Activated naive CD4-positive, alpha-beta T cell treated with anti-CD3 and anti-CD28 coated beads for 36 hours (primary cell): ENCODE results near the gene HNF1B. TPM values are rescaled to one million over a fixed set of nuclear protein-coding genes. Genes with fewer than 3 reads are reported as not detected.
A peak's percentile ranks its signal among the peaks of the same experiment; 100 is the strongest.
"Not testable (repeated sequence)": the region's sequence is repeated elsewhere in the genome, so short reads cannot be mapped to it uniquely, and the experiment has no call there.

Source experiments
- CTCF ChIA-PET: fragments of 350-600 bp; sonication (Branson Sonifier 250); formaldehyde crosslinking; loops from one replicate; lab custom pipeline; 2021; ENCODE audit warnings: antibody characterized with exemption; lab: Charles Lee
- DNase-seq: peaks from one replicate; pipeline ENCODE4 v3.0.0-alpha.2; 2020
- H3K27ac Mint-ChIP-seq: one replicate; pipeline ENCODE4 v1.8.0; 2021; ENCODE audit warnings: mild to moderate bottlenecking, mixed read lengths
- H3K27me3 Mint-ChIP-seq: one replicate; pipeline ENCODE4 v1.8.0; 2021; ENCODE audit warnings: low read depth, mixed read lengths
- H3K36me3 Mint-ChIP-seq: one replicate; pipeline ENCODE4 v1.8.0; 2021; ENCODE audit warnings: low read depth, mixed read lengths
- H3K4me1 Mint-ChIP-seq: one replicate; pipeline ENCODE4 v1.8.0; 2021; ENCODE audit warnings: low read depth, mixed read lengths
- H3K4me3 Mint-ChIP-seq: one replicate; pipeline ENCODE4 v1.8.0; 2021; ENCODE audit warnings: mild to moderate bottlenecking, moderate library complexity, mixed read lengths
- H3K9me3 Mint-ChIP-seq: one replicate; pipeline ENCODE4 v1.8.0; 2021; ENCODE audit warnings: mixed read lengths
- intact Hi-C: fragments of 100-400 bp; cut with micrococcal nuclease; formaldehyde crosslinking; loops from one replicate; pipeline ENCODE4 v1.15.1; 2023
- total RNA-seq, 2 experiments: library from RNA; stranded (reverse); gene quantifications; one replicate each; pipeline ENCODE4 v1.2.3, GENCODE V29; 2021

The HNF1B gene
- total RNA-seq, 2 experiments from 2014 or later = not detected

DNA sequence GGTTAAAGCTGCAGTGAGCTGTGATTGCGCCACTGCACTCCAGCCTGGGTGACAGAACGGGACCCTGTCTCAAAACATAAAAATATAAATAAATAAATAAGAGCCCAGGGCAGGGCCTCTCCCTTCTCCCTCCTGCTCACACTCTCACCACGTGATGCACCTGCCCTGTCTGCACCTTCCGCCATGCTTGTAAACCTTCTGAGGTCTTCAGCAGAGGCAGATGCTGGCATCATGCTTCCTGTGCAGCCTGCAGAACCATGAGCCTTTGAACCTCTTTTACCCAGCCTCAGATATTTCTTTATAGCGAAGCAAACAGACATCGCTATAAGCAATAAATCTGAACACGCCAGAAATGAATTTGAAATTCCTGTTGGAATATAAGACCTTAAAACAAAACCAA, 48.5 kb downstream of the HNF1B start:
- peak; percentile 18 for DNase-seq
- H3K4me1 Mint-ChIP-seq = peaks cover 23% of the 10 kb centered on the region
- intact Hi-C loops = loop anchor here (5.0 kb wide), 1 partner anchor 89 kb away; the partner anchor contains the start of gene SYNRG
- no peak overlapping the region for H3K27ac Mint-ChIP-seq
- H3K9me3 Mint-ChIP-seq = peaks cover 2% of the 10 kb centered on the region
- H3K36me3 Mint-ChIP-seq = no peaks in the 10 kb centered on the region
- peaks cover 6% of the 10 kb centered on the region for H3K27me3 Mint-ChIP-seq
- H3K4me3 Mint-ChIP-seq = no peak overlapping the region
- CTCF ChIA-PET = no interaction called here

DNA sequence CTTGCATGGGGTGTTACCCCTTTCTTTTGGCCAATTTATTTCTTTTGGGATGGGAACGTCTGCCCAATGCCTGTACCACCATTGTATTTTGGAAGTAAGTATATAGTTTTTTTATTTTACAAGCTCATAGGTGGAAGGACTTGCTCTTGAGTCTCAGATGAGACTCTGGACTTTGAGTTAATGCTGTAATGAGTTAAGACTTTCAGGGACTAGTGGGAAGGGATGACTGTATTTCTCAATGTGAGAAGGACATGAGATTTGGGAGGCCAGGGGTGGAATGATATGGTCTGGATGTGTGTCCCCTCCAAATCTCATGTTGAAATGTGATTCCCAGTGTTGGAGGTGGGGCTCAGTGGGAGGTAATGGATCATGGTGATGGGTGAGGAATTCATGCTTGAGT, 49.1 kb downstream of the HNF1B start:
- CTCF ChIA-PET = no interaction called here
- Mint-ChIP-seq H3K9me3 (peaks cover 2% of the 10 kb centered on the region), H3K27me3 (peaks cover 6% of the 10 kb centered on the region), H3K4me1 (peaks cover 23% of the 10 kb centered on the region), H3K4me3 (no peak overlapping the region), H3K36me3 (no peaks in the 10 kb centered on the region), H3K27ac (no peak overlapping the region)
- DNase-seq = no peak
- intact Hi-C loops = loop anchor here (5.0 kb wide), 1 partner anchor 88 kb away; the partner anchor contains the start of gene SYNRG

DNA sequence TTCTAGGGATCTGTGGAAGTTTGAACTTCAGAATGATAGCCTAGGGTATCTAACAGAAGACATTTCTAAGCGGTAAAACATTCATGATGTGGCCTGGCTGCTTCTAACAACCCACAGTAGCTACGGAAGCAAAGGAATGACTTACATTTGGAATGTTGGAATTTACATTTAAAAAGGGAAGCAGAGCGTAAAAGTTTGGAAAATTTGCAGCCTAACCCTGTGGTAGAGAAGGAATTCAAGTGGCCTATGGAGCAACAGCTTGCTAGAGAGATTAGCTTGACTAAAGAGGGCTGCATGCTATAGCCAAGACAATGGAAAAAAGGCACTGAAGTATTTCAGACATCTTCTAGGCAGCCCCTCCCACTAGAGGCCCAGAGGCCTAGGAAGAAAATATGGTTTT, 50.1 kb downstream of the HNF1B start:
- CTCF ChIA-PET = no interaction called here
- Mint-ChIP-seq H3K4me1 (peaks cover 23% of the 10 kb centered on the region), H3K27ac (no peak overlapping the region), H3K36me3 (no peaks in the 10 kb centered on the region), H3K4me3 (no peak overlapping the region), H3K9me3 (peaks cover 2% of the 10 kb centered on the region), H3K27me3 (peaks cover 2% of the 10 kb centered on the region)
- intact Hi-C loops = loop anchor here (5.0 kb wide), 1 partner anchor 87 kb away; the partner anchor contains the start of gene SYNRG
- DNase-seq = no peak

DNA sequence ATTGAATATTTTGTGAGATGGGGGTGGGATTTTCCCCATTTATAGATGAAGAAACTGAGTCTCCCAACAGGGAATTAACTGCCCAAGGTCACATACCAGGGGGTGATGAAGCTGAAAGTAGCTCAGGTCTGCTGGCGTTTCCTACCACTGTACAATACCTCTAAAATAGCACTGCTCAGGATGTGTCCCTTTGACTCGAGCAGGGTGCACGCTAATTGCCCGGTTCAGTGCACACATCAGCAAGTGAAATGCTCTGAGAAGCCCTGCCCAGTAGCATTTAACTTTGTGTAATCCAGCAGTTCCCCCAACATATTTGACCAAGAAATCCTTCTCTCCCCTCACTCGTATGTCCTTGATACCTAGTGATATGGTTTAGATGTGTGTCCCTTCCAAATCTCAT, 51.5 kb downstream of the HNF1B start:
- H3K4me1 Mint-ChIP-seq = peaks cover 18% of the 10 kb centered on the region
- intact Hi-C loops = no loop called here
- no peak overlapping the region for H3K27ac Mint-ChIP-seq
- no peaks in the 10 kb centered on the region for H3K36me3 Mint-ChIP-seq
- peaks cover 2% of the 10 kb centered on the region for H3K9me3 Mint-ChIP-seq
- no peak for DNase-seq
- H3K27me3 Mint-ChIP-seq = peaks cover 2% of the 10 kb centered on the region
- CTCF ChIA-PET = no interaction called here
- H3K4me3 Mint-ChIP-seq = no peak overlapping the region

DNA sequence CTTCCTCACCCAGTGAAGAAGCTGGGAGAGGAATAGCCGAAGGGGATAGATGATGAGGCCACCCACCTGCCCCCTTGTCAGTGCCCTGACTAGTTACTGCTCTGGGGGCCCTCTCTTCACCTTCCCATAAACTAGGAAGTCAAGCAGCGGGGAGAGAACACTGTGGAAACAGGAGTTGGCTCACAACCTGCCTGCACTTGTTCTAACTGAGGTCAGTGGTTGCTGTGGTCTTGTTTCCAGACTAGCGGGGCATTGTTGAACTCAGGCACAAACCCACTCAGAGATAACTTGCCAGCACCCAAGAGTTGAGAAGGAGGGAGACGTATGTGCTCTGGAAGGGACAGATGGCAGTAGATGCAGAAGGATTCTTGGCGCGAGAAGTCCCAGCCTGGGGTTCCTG, 53.1 kb downstream of the HNF1B start:
- intact Hi-C loops = no loop called here
- no peak overlapping the region for H3K27ac Mint-ChIP-seq
- H3K27me3 Mint-ChIP-seq = no peaks in the 10 kb centered on the region
- no peaks in the 10 kb centered on the region for H3K36me3 Mint-ChIP-seq
- DNase-seq = no peak
- H3K9me3 Mint-ChIP-seq = peaks cover 2% of the 10 kb centered on the region
- CTCF ChIA-PET = no interaction called here
- no peak overlapping the region for H3K4me3 Mint-ChIP-seq
- H3K4me1 Mint-ChIP-seq = peaks cover 8% of the 10 kb centered on the region

DNA sequence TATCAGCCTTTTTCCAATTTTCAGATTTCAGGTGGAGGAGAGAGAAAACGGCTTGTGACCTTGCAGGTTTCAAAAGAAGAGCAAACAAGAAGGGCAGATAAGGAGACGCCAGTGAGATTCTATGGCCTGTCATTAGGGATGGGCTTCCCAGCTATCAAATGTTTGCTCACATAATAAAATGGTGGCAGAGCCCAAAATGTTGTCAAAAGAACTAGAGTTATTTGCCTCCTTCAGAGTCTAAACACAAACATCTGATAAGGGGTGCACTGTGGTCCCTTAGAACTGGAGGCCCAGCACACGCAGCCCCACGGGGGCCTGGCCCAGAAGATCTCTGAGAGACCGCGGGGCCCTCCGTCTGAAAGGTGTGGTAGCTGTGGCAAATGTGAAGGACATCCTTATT, 55.5 kb downstream of the HNF1B start:
- Mint-ChIP-seq H3K36me3 (no peaks in the 10 kb centered on the region), H3K4me3 (no peak overlapping the region), H3K9me3 (peaks cover under 1% of the 10 kb centered on the region), H3K27me3 (no peaks in the 10 kb centered on the region), H3K4me1 (no peaks in the 10 kb centered on the region), H3K27ac (no peak overlapping the region)
- CTCF ChIA-PET = interaction anchor here (0.9 kb wide), 1 partner anchor 12 kb away, joined by 3 read pairs; no protein-coding TSS in a partner anchor
- no peak for DNase-seq
- intact Hi-C loops = no loop called here

DNA sequence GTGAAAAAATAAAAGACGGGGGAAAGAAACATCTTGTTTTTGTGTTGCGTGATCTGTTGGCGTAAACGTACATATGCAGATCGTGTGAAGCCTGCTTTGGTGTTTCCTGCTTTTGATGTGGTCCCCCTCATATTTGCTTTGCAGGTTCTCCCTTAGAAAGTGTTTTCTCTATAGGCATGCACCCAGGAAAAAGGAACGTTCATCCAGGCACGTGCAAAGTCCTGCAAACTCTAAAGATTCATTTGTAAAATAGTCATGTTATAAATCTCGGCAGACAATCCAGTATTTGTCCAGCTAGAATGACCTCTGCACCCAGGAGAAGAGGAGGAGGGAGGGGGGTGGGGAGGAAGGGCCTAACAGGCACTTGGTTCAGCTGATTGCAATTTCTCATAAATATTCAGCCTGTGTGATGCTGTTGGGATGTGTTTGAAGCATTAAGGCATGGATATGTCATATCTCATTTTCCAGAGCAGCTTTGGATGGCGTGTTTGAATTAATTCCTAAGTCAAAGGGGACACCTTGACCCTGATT, 61.3 kb downstream of the HNF1B start:
- intact Hi-C loops = no loop called here

DNA sequence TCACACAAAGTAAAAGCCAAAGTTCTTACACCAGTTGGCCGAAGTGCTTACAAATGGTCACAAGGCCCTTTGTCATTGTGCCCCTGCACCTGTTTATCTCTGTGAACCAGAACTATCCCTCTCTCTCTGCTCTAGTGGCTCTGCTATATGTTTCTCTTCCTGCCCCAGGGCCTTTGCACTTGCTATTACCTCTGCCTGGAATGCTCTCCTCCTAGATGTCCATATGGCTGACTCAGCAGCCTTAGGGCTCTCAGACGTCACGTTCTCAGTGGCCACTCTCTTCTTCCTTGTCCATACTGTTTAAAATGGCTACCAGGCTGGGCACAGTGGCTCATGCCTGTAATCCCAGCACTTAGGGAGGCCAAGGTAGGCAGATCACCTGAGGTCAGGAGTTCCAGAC, 62.9 kb downstream of the HNF1B start:
- H3K4me1 Mint-ChIP-seq = peaks cover 8% of the 10 kb centered on the region
- H3K9me3 Mint-ChIP-seq = no peaks in the 10 kb centered on the region
- H3K27me3 Mint-ChIP-seq = peaks cover 9% of the 10 kb centered on the region
- H3K27ac Mint-ChIP-seq = no peak overlapping the region
- H3K4me3 Mint-ChIP-seq = no peak overlapping the region
- no peaks in the 10 kb centered on the region for H3K36me3 Mint-ChIP-seq
- intact Hi-C loops = no loop called here
- CTCF ChIA-PET = no interaction called here
- no peak for DNase-seq

More for the DNA sequence above, 61.3 kb downstream of the HNF1B start:
- DNase-seq = no peak
- CTCF ChIA-PET = no interaction called here
- Mint-ChIP-seq H3K27ac (no peak overlapping the region), H3K9me3 (no peaks in the 10 kb centered on the region), H3K27me3 (peaks cover under 1% of the 10 kb centered on the region), H3K4me1 (peaks cover 8% of the 10 kb centered on the region), H3K36me3 (no peaks in the 10 kb centered on the region), H3K4me3 (no peak overlapping the region)

DNA sequence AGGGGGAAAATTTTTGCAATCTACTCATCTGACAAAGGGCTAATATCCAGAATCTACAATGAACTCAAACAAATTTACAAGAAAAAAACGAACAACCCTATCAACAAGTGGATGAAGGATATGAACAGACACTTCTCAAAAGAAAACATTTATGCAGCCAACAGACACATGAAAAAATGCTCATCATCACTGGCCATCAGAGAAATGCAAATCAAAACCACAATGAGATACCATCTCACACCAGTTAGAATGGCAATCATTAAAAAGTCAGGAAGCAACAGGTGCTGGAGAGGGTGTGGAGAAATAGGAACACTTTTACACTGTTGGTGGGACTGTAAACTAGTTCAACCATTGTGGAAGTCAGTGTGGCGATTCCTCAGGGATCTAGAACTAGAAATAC, 64.9 kb downstream of the HNF1B start:
- H3K9me3 Mint-ChIP-seq, H3K4me1 Mint-ChIP-seq: not testable (repeated sequence)

DNA sequence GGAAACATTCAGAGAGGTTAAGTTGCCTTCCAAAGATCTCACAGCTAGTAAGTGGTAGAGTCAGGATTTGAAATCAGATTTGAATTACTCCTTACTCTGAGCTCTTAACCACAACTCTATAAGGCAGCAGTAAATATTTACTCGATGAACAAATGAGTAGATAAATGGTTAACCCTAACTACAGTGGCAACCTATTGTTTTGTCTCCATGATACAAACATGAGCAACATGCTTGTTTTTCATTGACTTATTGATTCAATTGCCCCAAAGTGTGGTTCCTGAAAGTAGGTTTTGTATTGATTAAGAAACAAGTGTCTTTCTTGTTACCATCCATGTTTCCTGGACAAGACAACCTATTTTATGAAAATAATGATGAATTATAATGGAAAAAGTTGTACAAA, 66.8 kb downstream of the HNF1B start:
- intact Hi-C loops = no loop called here
- no peaks in the 10 kb centered on the region for H3K9me3 Mint-ChIP-seq
- peaks cover 17% of the 10 kb centered on the region for H3K27me3 Mint-ChIP-seq
- H3K27ac Mint-ChIP-seq = no peak overlapping the region
- H3K4me1 Mint-ChIP-seq = no peaks in the 10 kb centered on the region
- H3K4me3 Mint-ChIP-seq = no peak overlapping the region
- H3K36me3 Mint-ChIP-seq = no peaks in the 10 kb centered on the region
- CTCF ChIA-PET = no interaction called here
- DNase-seq = no peak

More for the DNA sequence above, 64.9 kb downstream of the HNF1B start:
- DNase-seq, CTCF ChIA-PET, intact Hi-C loops, H3K4me3 Mint-ChIP-seq, H3K36me3 Mint-ChIP-seq, H3K27ac Mint-ChIP-seq: not testable (repeated sequence)
- H3K27me3 Mint-ChIP-seq = peaks cover 15% of the 10 kb centered on the region

DNA sequence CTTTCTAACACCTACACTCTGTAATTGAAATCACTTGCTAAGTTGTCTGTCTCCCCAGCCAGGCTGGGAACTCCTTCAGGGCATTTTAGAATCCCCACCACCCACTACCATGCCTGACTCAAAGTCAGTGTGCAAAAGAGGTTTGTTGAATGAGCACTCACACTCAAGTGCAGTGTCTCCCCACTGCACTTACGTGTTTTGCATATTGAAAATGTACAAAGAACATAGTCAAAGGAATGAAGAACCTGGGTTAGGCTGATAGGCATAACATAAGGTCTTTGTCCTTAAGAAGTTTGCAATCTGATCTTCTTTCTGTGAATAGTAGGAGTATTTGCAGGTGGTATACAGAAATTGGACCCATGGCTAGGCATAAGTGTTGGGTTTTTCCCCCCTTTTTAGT, 67.8 kb downstream of the HNF1B start:
- H3K36me3 Mint-ChIP-seq = no peaks in the 10 kb centered on the region
- CTCF ChIA-PET = no interaction called here
- H3K27ac Mint-ChIP-seq = no peak overlapping the region
- no peaks in the 10 kb centered on the region for H3K4me1 Mint-ChIP-seq
- DNase-seq = no peak
- H3K9me3 Mint-ChIP-seq = no peaks in the 10 kb centered on the region
- H3K4me3 Mint-ChIP-seq = no peak overlapping the region
- H3K27me3 Mint-ChIP-seq = peaks cover 17% of the 10 kb centered on the region
- intact Hi-C loops = no loop called here

DNA sequence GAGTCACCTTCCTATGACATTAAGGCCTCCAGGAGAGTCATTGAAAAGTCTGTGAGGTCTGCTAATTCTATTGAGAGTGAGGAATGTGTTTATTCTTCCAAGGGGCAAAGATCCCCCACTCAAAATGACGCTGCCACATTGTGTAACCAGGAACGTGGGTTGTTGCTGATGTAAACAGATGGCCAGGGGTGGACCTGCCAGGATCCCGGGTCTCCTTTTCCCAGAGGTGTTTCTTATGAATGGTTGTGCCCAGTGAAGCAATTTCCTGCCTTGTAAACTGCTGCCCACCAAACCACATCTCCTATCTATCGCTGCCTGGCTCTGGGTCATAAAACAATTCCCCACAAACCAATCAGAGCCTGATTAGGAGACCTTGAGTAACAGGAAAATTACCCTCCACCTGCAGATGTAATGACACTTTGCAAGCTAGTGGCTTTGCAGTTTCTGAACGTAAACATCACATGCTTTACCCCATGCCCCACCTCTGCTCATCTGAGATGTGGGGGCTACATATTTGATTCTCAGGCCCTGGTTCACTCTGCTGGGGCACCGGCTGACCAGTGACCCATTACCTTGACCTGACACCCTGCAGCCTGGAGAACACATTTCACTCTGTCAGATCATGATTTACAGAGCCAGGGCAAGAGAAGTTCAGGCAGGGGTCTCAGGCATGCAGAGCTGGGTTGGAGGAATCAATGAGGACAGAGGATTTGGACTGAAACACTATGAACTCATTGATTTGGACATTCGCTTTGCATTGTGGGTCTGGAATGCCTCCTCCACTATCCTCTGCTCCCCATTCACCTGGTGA, 68.5 kb downstream of the HNF1B start:
- H3K27me3 Mint-ChIP-seq = peaks cover 17% of the 10 kb centered on the region
- H3K36me3 Mint-ChIP-seq = no peaks in the 10 kb centered on the region
- H3K4me1 Mint-ChIP-seq = no peaks in the 10 kb centered on the region
- H3K27ac Mint-ChIP-seq = no peak overlapping the region
- no peaks in the 10 kb centered on the region for H3K9me3 Mint-ChIP-seq
- DNase-seq = no peak
- intact Hi-C loops = no loop called here
- CTCF ChIA-PET = no interaction called here
- no peak overlapping the region for H3K4me3 Mint-ChIP-seq

DNA sequence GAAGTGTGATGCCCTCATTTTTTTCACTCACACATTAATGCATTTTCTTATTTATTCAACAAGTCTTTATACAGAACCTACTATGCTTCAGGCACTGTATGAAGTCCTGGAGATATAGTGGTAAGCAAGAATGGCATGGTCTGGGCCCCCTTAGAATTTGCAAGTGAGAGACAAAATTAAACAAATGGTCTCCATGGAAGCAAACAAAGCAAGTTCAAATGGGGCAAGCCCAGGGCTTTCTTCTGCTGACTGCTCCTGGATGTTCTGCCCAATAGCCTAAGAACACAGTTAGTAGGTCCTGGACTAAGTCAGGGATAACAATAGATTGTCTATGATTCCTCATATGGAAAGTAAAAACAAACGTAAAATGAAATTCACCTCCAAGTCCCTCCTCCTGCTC, 70.3 kb downstream of the HNF1B start:
- H3K27me3 Mint-ChIP-seq = peaks cover 17% of the 10 kb centered on the region
- intact Hi-C loops = no loop called here
- CTCF ChIA-PET = no interaction called here
- DNase-seq = no peak
- H3K4me3 Mint-ChIP-seq = no peak overlapping the region
- H3K27ac Mint-ChIP-seq = no peak overlapping the region
- no peaks in the 10 kb centered on the region for H3K4me1 Mint-ChIP-seq
- H3K36me3 Mint-ChIP-seq = no peaks in the 10 kb centered on the region
- H3K9me3 Mint-ChIP-seq = no peaks in the 10 kb centered on the region
